Upper lobe of left lung (tissue), 4 donors: ENCODE data around the gene SERHL2.
"Not testable (repeated sequence)": the region's sequence is repeated elsewhere in the genome, so short reads cannot be mapped to it uniquely, and the experiment has no call there.

ENCODE experiments used
- EP300 ChIP-seq, 4 donors: sonication (generic); formaldehyde crosslinking; IDR thresholded peaks; one replicate each; pipeline ENCODE4 v1.5.1; 2017; ENCODE audit warnings: antibody characterized with exemption in 4 of 4, control low read depth in 2 of 4
- POLR2A ChIP-seq, 4 donors: fragments of 450-650 bp; IDR thresholded peaks; one replicate each; pipeline ENCODE4 v1.5.1; 2016 to 2017; ENCODE audit warnings: antibody characterized with exemption in 4 of 4, mild to moderate bottlenecking in 2 of 4
- POLR2AphosphoS5 ChIP-seq, 2 donors: sonication (generic); formaldehyde crosslinking; IDR thresholded peaks; one replicate each; pipeline ENCODE4 v1.5.1; 2017; ENCODE audit warnings: antibody characterized with exemption in 2 of 2
- TF ChIP-seq, protein P1 (sequence below), 6 experiments: fragments of 450-650 bp in 4 of 6; fragments of 200-600 bp in 2 of 6; sonication (generic) in 2 of 6; IDR thresholded peaks; one replicate each; pipeline ENCODE4 v1.5.1; 2016 to 2019; ENCODE audit warnings: antibody characterized with exemption in 6 of 6

DNA sequence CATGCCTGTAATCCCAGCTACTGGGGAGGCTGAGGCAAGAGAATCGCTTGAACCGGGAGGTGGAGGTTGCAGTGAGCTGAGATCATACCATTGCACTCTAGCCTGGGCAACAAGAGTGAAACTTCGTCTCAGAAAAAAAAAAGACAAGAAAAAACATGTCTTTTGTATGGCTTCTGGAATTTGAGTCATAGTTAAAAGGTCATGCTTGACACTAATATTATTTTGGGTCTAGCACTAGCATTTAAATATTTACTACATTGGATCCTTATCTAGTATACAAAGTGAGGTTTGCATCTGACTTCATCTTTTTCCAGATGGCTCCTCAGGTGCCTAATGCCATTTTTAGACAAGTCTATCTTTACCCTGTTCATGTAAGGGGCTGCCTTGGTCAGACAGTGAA, 10.2 kb downstream of the SERHL2 start:
- TF ChIP-seq, protein P1, sequence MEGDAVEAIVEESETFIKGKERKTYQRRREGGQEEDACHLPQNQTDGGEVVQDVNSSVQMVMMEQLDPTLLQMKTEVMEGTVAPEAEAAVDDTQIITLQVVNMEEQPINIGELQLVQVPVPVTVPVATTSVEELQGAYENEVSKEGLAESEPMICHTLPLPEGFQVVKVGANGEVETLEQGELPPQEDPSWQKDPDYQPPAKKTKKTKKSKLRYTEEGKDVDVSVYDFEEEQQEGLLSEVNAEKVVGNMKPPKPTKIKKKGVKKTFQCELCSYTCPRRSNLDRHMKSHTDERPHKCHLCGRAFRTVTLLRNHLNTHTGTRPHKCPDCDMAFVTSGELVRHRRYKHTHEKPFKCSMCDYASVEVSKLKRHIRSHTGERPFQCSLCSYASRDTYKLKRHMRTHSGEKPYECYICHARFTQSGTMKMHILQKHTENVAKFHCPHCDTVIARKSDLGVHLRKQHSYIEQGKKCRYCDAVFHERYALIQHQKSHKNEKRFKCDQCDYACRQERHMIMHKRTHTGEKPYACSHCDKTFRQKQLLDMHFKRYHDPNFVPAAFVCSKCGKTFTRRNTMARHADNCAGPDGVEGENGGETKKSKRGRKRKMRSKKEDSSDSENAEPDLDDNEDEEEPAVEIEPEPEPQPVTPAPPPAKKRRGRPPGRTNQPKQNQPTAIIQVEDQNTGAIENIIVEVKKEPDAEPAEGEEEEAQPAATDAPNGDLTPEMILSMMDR (IDR thresholded peaks at IDR 0.05): not testable (repeated sequence)
- not testable (repeated sequence) for TF ChIP-seq POLR2A, POLR2AphosphoS5, EP300 (IDR thresholded peaks at IDR 0.05)
